ENCODE data around the gene RAE1.

- TF ChIP-seq POLR2A (IDR thresholded peaks at IDR 0.05), result no peak
- TF ChIP-seq CTCF (IDR thresholded peaks at IDR 0.05), result no peak
Observed at GRCh38 chr20:57384953-57385761, 34.1 kb downstream of the RAE1 start.

Measured in right lobe of liver (tissue), 4 donors.